IPS-20b (cell line): ENCODE measurements around the gene RASGRF2.
"Not testable (repeated sequence)": the region's sequence is repeated elsewhere in the genome, so short reads cannot be mapped to it uniquely, and the experiment has no call there.

Source experiments
- H3K27ac ChIP-seq: one replicate; pipeline ENCODE4 v1.5.1; 2013; ENCODE audit warnings: low read length
- H3K27me3 ChIP-seq: 2 replicates; pipeline ENCODE4 v1.6.1; 2013; ENCODE audit warnings: mild to moderate bottlenecking, low read length, inconsistent platforms; ENCODE audit not compliant: insufficient read depth
- H3K36me3 ChIP-seq: 2 replicates; pipeline ENCODE4 v1.6.1; 2013; ENCODE audit warnings: low read depth, mild to moderate bottlenecking, inconsistent platforms, low read length, moderate library complexity; ENCODE audit not compliant: insufficient read depth
- H3K4me1 ChIP-seq: 2 replicates; pipeline ENCODE4 v1.6.1; 2013; ENCODE audit warnings: mild to moderate bottlenecking, control low read depth, inconsistent platforms, low read length, moderate library complexity; ENCODE audit not compliant: insufficient read depth
- H3K4me3 ChIP-seq: 2 replicates; pipeline ENCODE4 v1.5.1; 2013; ENCODE audit warnings: mild to moderate bottlenecking, low read length, inconsistent platforms
- H3K9ac ChIP-seq: 2 replicates; pipeline ENCODE4 v1.6.1; 2013; ENCODE audit warnings: low read depth, mild to moderate bottlenecking, inconsistent platforms, low read length, moderate library complexity
- H3K9me3 ChIP-seq: 2 replicates; pipeline ENCODE4 v1.6.1; 2013; ENCODE audit warnings: mild to moderate bottlenecking, low read depth, low read length, inconsistent platforms; ENCODE audit not compliant: insufficient read depth

Gene RASGRF2

GRCh38 chr5:81016116-81016515 is 56.0 kb downstream of the RASGRF2 start:
- no peaks in the 10 kb centered on the region for H3K27me3 ChIP-seq
- H3K4me1 ChIP-seq, result peaks cover 5% of the 10 kb centered on the region; the same call in 1 of the 2 replicates
- H3K9ac ChIP-seq, result no peak overlapping the region
- no peaks in the 10 kb centered on the region for H3K36me3 ChIP-seq
- H3K4me3 ChIP-seq, result no peak overlapping the region
- H3K27ac ChIP-seq, result no peak overlapping the region
- no peaks in the 10 kb centered on the region for H3K9me3 ChIP-seq

DNA sequence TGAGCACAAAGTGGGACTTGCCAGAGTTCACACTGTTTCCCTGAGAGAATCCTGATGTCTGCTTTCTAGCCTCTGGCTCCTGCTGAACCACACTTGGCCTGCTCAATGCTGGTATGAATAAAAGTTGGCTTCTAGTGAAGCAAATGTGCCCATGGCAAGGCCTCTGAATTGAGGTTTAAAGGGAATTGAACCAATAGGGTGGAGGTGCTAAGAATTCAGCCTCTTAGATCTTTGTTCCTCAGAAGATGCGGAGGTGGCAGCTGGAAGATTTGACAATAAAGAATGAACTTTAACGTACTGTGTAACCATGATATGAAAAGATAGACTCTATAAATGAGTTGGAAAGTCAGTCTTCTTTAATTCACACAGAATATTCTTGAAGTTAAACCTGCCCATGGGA is 57.2 kb downstream of the RASGRF2 start:
- no peak overlapping the region for H3K9ac ChIP-seq
- no peak overlapping the region for H3K4me3 ChIP-seq
- H3K27me3 ChIP-seq, result no peaks in the 10 kb centered on the region
- H3K36me3 ChIP-seq, result no peaks in the 10 kb centered on the region
- no peaks in the 10 kb centered on the region for H3K9me3 ChIP-seq
- H3K27ac ChIP-seq, result no peak overlapping the region
- H3K4me1 ChIP-seq, result peaks cover 5% of the 10 kb centered on the region; the same call in 1 of the 2 replicates

GRCh38 chr5:81018608-81019007 is 58.4 kb downstream of the RASGRF2 start:
- not testable (repeated sequence) for H3K4me1 ChIP-seq, H3K36me3 ChIP-seq, H3K9me3 ChIP-seq, H3K4me3 ChIP-seq, H3K9ac ChIP-seq, H3K27me3 ChIP-seq, H3K27ac ChIP-seq

DNA sequence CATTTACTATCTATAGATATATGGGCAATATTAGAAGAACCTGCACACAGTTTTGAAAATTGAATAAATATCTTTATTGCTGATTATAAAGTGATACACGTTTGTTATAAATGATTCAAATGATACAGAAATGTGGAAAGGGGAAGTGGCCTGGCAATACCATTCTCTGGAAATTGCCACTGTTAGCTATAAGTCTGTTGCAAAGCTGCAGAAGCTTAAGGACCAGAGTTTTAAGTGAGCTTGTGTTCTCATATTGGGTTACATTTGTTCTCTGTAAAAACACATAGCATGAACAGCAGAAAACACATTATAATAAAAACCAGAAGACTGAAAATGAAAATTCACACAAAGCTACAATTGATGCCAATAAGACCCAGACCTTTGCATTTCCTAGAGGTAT is 59.6 kb downstream of the RASGRF2 start:
- no peak overlapping the region for H3K4me3 ChIP-seq
- no peaks in the 10 kb centered on the region for H3K27me3 ChIP-seq
- H3K36me3 ChIP-seq, result no peaks in the 10 kb centered on the region
- no peak overlapping the region for H3K9ac ChIP-seq
- H3K27ac ChIP-seq, result no peak overlapping the region
- no peaks in the 10 kb centered on the region for H3K9me3 ChIP-seq
- peaks cover 5% of the 10 kb centered on the region; the same call in 1 of the 2 replicates for H3K4me1 ChIP-seq

GRCh38 chr5:81020478-81021167 is 60.5 kb downstream of the RASGRF2 start:
- Histone ChIP-seq H3K27me3 (no peaks in the 10 kb centered on the region), H3K27ac (no peak overlapping the region), H3K36me3 (no peaks in the 10 kb centered on the region), H3K4me3 (no peak overlapping the region), H3K9ac (no peak overlapping the region), H3K4me1 (peaks cover 5% of the 10 kb centered on the region; the same call in 1 of the 2 replicates), H3K9me3 (no peaks in the 10 kb centered on the region)

DNA sequence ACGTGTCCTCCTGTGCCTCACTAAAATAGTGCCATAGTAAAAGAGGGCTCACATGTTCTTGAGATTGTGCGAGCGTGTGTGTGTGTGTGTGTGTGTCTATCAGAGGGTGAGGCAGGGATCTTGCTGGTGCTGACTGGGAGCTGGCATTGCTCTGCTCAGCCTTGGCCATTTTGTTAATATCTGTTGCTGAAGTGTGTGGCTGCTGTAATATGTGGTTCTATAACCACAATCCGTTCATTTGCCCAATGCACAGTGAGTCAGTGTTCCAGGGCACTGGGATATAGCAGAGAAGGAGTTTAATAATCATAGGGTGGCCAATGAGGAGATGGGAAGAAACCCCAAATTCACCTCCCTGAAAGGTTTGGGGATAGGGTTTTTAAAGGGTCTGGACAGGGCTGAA is 61.3 kb downstream of the RASGRF2 start:
- no peaks in the 10 kb centered on the region for H3K9me3 ChIP-seq
- no peak overlapping the region for H3K4me3 ChIP-seq
- no peaks in the 10 kb centered on the region for H3K36me3 ChIP-seq
- H3K27ac ChIP-seq, result no peak overlapping the region
- no peaks in the 10 kb centered on the region for H3K4me1 ChIP-seq
- no peaks in the 10 kb centered on the region for H3K27me3 ChIP-seq
- no peak overlapping the region for H3K9ac ChIP-seq

DNA sequence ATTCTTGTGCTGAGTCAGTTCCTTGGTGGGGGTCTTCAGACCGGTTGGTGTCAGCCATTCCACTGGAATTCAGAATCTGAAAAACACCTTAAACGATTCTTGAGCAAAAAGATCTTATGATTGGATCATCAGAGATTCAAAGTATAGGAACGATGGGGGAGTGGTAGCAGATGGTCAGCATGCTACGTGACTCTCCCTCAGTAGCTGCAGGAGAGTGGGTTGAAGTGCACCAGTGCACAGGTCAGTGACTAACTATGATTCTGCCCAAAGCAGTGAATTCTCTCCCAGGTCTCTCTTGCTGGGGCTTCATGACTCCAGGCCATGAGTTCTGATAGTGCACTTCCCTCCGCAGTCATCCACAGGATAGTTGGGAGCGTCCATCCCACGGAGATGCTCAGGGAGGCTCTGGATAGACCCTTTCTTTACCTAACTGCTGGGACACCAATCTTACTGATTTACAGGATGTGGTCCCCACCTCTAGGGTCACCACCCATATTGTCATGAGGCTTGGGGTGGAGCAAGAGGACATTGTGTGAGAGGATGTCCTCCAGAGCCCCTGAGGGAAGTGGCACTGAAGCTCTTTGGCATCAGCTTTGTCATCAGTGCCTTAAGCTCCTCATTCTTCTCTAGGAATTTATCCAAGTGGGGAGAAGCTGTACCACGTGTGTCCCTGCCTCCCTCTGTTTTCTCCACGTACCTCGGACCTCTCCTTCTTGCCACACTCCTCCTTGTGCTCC is 62.0 kb downstream of the RASGRF2 start:
- no peaks in the 10 kb centered on the region for H3K27me3 ChIP-seq
- no peaks in the 10 kb centered on the region for H3K4me1 ChIP-seq
- no peak overlapping the region for H3K27ac ChIP-seq
- no peak overlapping the region for H3K4me3 ChIP-seq
- H3K9me3 ChIP-seq, result no peaks in the 10 kb centered on the region
- no peak overlapping the region for H3K9ac ChIP-seq
- no peaks in the 10 kb centered on the region for H3K36me3 ChIP-seq

DNA sequence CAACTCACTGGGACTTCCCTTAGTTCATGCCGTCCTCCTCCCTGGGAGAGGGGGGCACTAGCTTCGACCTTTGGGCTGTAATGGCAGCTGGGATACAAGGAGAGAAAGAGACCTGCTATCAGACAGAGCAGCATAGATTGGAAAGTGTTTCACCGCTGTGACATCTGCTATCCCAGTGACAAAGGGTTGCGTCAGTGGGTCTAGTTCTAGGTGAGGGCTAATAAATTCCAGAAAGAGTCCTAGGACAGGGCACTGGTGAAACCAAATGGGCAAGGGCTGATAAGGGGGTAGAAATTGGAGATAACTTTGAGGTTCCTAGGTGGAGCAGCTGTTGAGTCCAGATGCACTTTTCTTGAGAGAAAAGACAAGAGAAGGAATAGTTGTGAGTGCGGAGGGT is 62.5 kb downstream of the RASGRF2 start:
- no peak overlapping the region for H3K27ac ChIP-seq
- H3K4me3 ChIP-seq, result no peak overlapping the region
- H3K36me3 ChIP-seq, result no peaks in the 10 kb centered on the region
- H3K9me3 ChIP-seq, result no peaks in the 10 kb centered on the region
- H3K27me3 ChIP-seq, result no peaks in the 10 kb centered on the region
- no peaks in the 10 kb centered on the region for H3K4me1 ChIP-seq
- no peak overlapping the region for H3K9ac ChIP-seq

GRCh38 chr5:81023261-81023970 is 63.3 kb downstream of the RASGRF2 start:
- no peak overlapping the region for H3K9ac ChIP-seq
- H3K27me3 ChIP-seq, result no peaks in the 10 kb centered on the region
- H3K4me3 ChIP-seq, result no peak overlapping the region
- no peaks in the 10 kb centered on the region for H3K36me3 ChIP-seq
- H3K9me3 ChIP-seq, result peaks cover 4% of the 10 kb centered on the region
- H3K4me1 ChIP-seq, result no peaks in the 10 kb centered on the region
- no peak overlapping the region for H3K27ac ChIP-seq

- H3K9me3 ChIP-seq, result peaks cover 12% of the 10 kb centered on the region
- H3K36me3 ChIP-seq, result no peaks in the 10 kb centered on the region
- no peak overlapping the region for H3K9ac ChIP-seq
- H3K4me1 ChIP-seq, result no peaks in the 10 kb centered on the region
- H3K4me3 ChIP-seq, result no peak overlapping the region
- H3K27ac ChIP-seq, result no peak overlapping the region
- no peaks in the 10 kb centered on the region for H3K27me3 ChIP-seq
Measured at GRCh38 chr5:81027481-81028058, 67.4 kb downstream of the RASGRF2 start.

DNA sequence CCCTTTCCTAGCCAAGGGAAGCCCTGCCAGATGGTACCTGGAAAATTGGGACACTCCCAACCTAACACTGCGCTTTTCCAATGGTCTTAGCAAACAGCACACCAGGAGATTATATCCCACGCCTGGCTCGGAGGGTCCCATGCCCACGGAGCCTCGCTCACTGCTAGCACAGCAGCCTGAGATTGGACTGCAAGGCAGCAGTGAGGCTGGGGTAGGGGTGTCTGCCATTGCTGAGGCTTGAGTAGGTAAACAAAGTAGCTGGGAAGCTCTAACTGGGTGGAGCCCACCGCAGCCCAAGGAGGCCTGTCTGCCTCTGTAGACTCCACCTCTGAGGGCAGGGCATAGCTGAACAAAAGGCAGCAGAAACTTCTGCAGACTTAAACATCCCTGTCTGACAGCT is 68.7 kb downstream of the RASGRF2 start:
- not testable (repeated sequence) for H3K27me3 ChIP-seq, H3K27ac ChIP-seq, H3K4me3 ChIP-seq, H3K9ac ChIP-seq, H3K4me1 ChIP-seq, H3K36me3 ChIP-seq
- peaks cover 12% of the 10 kb centered on the region for H3K9me3 ChIP-seq
